Breast epithelium (tissue), 4 donors: ENCODE data around the gene SERTM1. TPM values are rescaled to one million over a fixed set of nuclear protein-coding genes. Genes with fewer than 3 reads are reported as not detected.

Experiments used
- DNase-seq, 2 donors: peaks; one replicate each; pipeline ENCODE4 v3.0.0-alpha.2; 2019; ENCODE audit warnings: low spot score in 2 of 2
- H3K27ac ChIP-seq, 2 donors: fragments of 200-600 bp; sonication (generic) in 1 of 2; one replicate each; pipeline ENCODE4 v1.5.1; 2016 to 2019; ENCODE audit warnings: mild to moderate bottlenecking in 1 of 2
- H3K27me3 ChIP-seq, 2 donors: fragments of 200-600 bp; sonication (generic) in 1 of 2; one replicate each; pipeline versions ENCODE4 v1.5.1 to v1.6.0; 2017 to 2019; ENCODE audit warnings: control low read depth in 1 of 2, mild to moderate bottlenecking in 1 of 2
- H3K36me3 ChIP-seq: fragments of 200-600 bp; one replicate; pipeline ENCODE4 v1.5.1; 2019
- H3K4me1 ChIP-seq, 2 donors: fragments of 200-600 bp; sonication (generic); one replicate each; pipeline ENCODE4 v1.5.1; 2016 to 2019; ENCODE audit warnings: control low read depth in 1 of 2
- H3K4me3 ChIP-seq, 3 donors: fragments of 200-600 bp; sonication (generic); 1 replicate in 2 of 3; 2 replicates in 1 of 3; pipeline ENCODE4 v1.5.1; 2016 to 2019; ENCODE audit warnings: mild to moderate bottlenecking in 3 of 3, moderate library complexity in 2 of 3
- H3K9me3 ChIP-seq, 2 donors: fragments of 200-600 bp; sonication (generic) in 1 of 2; one replicate each; pipeline ENCODE4 v1.5.1; 2016 to 2019; ENCODE audit warnings: control low read depth in 1 of 2
- POLR2A ChIP-seq: fragments of 450-650 bp; IDR thresholded peaks from one replicate; pipeline ENCODE4 v1.6.1; 2016; ENCODE audit warnings: antibody characterized with exemption, mild to moderate bottlenecking, moderate library complexity
- POLR2AphosphoS5 ChIP-seq, 3 donors: sonication (generic); formaldehyde crosslinking; IDR thresholded peaks; one replicate each; pipeline ENCODE4 v1.6.1; 2017; ENCODE audit warnings: antibody characterized with exemption in 3 of 3
- intact Hi-C: fragments of 100-400 bp; cut with DNase I; formaldehyde crosslinking; loops from one replicate; pipeline ENCODE4 v1.15.1; 2023; ENCODE audit warnings: low total_unique reads
- total RNA-seq, 3 donors: library from RNA; depleted of rRNA; stranded (reverse); fragments of >200 nt; gene quantifications; one replicate each; pipeline ENCODE4 v1.1.0, GENCODE V29; 2016
- TF ChIP-seq, protein P1 (sequence below), 3 donors: fragments of 450-650 bp; IDR thresholded peaks; one replicate each; pipeline ENCODE4 v1.5.1; 2016 to 2017; ENCODE audit warnings: antibody characterized with exemption in 3 of 3, mild to moderate bottlenecking in 3 of 3, moderate library complexity in 3 of 3

SERTM1 gene
- total RNA-seq, 3 donors from 2014 or later = 0.16 to 7.6 TPM; not detected in 1

DNA sequence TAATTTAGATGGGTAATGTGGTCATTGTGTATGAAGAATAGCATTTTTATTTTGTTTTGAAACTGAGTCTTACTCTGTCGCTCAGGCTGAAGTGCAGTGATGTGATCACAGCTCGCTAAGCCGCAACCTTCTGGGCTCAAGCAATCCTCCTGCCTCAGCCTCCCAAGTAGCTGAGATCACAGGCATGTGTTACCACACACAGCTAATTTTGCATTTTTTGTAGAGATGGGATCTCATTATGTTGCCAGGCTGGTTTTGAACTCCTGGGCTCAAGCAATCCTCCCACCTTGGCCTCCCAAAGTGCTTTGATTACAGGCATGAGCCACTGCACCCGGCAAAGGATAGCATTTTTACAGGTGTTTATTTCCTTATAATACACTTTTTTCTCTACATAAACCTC is 36.6 kb downstream of the SERTM1 start:
- H3K27me3 ChIP-seq = no peaks in the 10 kb centered on the region
- no peak overlapping the region for H3K4me3 ChIP-seq
- no peaks in the 10 kb centered on the region for H3K9me3 ChIP-seq
- H3K36me3 ChIP-seq = no peaks in the 10 kb centered on the region
- H3K4me1 ChIP-seq = no peaks in the 10 kb centered on the region
- DNase-seq = no peak
- no peak overlapping the region for H3K27ac ChIP-seq
- TF ChIP-seq, protein P1, sequence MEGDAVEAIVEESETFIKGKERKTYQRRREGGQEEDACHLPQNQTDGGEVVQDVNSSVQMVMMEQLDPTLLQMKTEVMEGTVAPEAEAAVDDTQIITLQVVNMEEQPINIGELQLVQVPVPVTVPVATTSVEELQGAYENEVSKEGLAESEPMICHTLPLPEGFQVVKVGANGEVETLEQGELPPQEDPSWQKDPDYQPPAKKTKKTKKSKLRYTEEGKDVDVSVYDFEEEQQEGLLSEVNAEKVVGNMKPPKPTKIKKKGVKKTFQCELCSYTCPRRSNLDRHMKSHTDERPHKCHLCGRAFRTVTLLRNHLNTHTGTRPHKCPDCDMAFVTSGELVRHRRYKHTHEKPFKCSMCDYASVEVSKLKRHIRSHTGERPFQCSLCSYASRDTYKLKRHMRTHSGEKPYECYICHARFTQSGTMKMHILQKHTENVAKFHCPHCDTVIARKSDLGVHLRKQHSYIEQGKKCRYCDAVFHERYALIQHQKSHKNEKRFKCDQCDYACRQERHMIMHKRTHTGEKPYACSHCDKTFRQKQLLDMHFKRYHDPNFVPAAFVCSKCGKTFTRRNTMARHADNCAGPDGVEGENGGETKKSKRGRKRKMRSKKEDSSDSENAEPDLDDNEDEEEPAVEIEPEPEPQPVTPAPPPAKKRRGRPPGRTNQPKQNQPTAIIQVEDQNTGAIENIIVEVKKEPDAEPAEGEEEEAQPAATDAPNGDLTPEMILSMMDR (IDR thresholded peaks at IDR 0.05) = no peak
- TF ChIP-seq POLR2AphosphoS5 (IDR thresholded peaks at IDR 0.05) (no peak), POLR2A (no peak)
- intact Hi-C loops = no loop called here

DNA sequence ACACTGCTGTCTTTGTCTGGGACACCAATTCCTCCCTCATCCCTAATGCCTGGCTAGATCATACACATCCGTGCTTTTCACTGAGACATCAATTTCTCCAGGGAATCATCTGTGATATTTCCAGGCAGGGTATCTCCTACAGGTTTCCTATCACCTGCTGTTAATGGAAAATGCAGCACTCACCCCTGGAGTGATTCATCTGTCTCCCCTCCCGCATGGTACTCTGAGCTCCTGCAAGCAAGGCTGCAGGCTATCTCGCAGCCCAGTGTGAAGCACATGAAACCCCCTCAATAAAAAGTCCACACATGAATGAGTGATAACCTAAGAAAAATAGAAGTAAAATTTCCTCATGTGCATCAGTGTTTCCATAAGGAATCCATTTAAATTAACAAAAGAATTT is 38.5 kb downstream of the SERTM1 start:
- Histone ChIP-seq H3K4me1 (no peaks in the 10 kb centered on the region), H3K27ac (no peak overlapping the region), H3K36me3 (no peaks in the 10 kb centered on the region), H3K27me3 (no peaks in the 10 kb centered on the region), H3K4me3 (no peak overlapping the region), H3K9me3 (no peaks in the 10 kb centered on the region)
- intact Hi-C loops = no loop called here
- DNase-seq = no peak
- TF ChIP-seq POLR2A (no peak), POLR2AphosphoS5 (IDR thresholded peaks at IDR 0.05) (no peak)
- TF ChIP-seq, protein P1 (IDR thresholded peaks at IDR 0.05) = no peak

DNA sequence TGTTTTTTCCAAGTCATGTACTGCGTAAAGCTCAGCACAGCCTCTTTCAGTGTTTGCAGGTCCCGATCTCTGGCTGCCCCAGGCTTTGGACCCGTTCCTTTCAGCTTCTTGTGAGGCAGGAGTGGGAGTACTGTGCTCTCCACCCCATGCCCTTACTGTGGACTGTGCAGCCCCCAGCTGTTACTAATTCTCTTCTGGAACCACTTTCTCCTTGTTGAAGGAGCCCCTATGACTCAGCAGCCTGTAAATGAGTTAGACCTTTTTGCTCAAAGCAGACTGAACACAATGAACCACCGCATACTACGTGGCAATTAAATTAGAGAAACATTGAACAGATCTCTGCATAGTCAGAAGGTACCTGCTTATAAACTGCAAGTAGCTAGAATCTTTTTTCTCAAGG is 39.0 kb downstream of the SERTM1 start:
- H3K27ac ChIP-seq = no peak overlapping the region
- intact Hi-C loops = no loop called here

DNA sequence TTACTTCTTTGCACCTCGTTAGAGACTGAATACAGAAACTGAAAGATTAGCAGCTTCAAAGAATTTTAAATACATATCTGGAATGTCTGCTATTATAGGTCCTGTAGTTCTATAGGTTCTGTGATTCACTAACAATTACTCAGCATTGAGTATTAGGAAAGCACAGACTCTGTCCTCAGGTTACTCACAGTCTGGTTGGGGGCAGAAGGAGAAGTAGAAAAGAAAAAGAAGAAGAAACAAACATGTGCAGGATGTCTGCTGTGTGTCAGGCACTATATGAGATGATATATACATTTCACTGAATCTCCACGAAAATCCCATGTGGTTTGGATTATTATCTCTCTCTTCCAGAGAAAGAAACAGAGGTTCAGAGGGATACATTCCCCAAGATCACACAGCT is 40.1 kb downstream of the SERTM1 start:
- no peaks in the 10 kb centered on the region for H3K27me3 ChIP-seq
- H3K4me1 ChIP-seq = no peaks in the 10 kb centered on the region
- no peak overlapping the region for H3K4me3 ChIP-seq
- H3K9me3 ChIP-seq = no peaks in the 10 kb centered on the region
- intact Hi-C loops = no loop called here
- DNase-seq = no peak
- TF ChIP-seq, protein P1 (IDR thresholded peaks at IDR 0.05) = no peak
- TF ChIP-seq POLR2AphosphoS5 (IDR thresholded peaks at IDR 0.05) = no peak
- no peak for TF ChIP-seq POLR2A
- no peak overlapping the region for H3K27ac ChIP-seq
- H3K36me3 ChIP-seq = no peaks in the 10 kb centered on the region

More for the DNA sequence above, 39.0 kb downstream of the SERTM1 start:
- Histone ChIP-seq H3K4me3 (peak overlapping the region in 1 of 3 donors; percentile 31), H3K36me3 (no peaks in the 10 kb centered on the region), H3K4me1 (no peaks in the 10 kb centered on the region), H3K27me3 (no peaks in the 10 kb centered on the region), H3K9me3 (no peaks in the 10 kb centered on the region)
- TF ChIP-seq POLR2AphosphoS5 (IDR thresholded peaks at IDR 0.05) = no peak
- TF ChIP-seq, protein P1 (IDR thresholded peaks at IDR 0.05) = no peak
- no peak for TF ChIP-seq POLR2A
- DNase-seq = no peak

DNA sequence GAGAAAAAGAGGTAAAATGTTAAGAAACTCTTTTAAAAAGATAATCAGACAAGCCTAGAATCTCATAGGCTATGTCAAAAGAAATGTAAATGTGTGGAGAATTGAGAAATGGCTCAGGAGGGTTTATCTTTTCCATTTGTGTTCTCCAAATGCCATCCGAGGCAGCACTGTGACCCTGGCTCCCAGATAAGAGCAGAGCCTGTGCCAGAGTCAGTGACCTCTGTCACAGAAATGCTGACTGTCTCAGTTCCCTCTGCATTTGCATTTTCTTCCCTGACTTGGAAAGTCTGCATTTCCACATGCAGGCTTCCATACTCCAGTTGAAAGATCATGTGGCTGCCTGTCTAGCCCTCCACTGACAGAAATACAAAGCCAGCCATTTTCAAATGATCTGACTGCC is 42.0 kb downstream of the SERTM1 start:
- intact Hi-C loops = no loop called here
- DNase-seq = no peak
- H3K4me1 ChIP-seq = no peaks in the 10 kb centered on the region
- no peak for TF ChIP-seq POLR2A
- TF ChIP-seq POLR2AphosphoS5 (IDR thresholded peaks at IDR 0.05) = no peak
- TF ChIP-seq, protein P1 (IDR thresholded peaks at IDR 0.05) = no peak
- H3K36me3 ChIP-seq = no peaks in the 10 kb centered on the region
- H3K27me3 ChIP-seq = no peaks in the 10 kb centered on the region
- H3K4me3 ChIP-seq = no peak overlapping the region
- H3K27ac ChIP-seq = no peak overlapping the region
- H3K9me3 ChIP-seq = no peaks in the 10 kb centered on the region
